Stimulated activated CD4-positive, alpha-beta T cell treated with anti-CD3 and anti-CD28 coated beads, TNF-alpha, amount 100 ng/mL, for 48 hours (primary cell): ENCODE data around the gene NLK.
A peak's percentile ranks its signal among the peaks of the same experiment; 100 is the strongest.
"Not testable (repeated sequence)": the region's sequence is repeated elsewhere in the genome, so short reads cannot be mapped to it uniquely, and the experiment has no call there.

ENCODE experiments used
- DNase-seq, 3 donors: peaks; one replicate each; pipeline ENCODE4 v3.0.0-alpha.2; 2020; ENCODE audit warnings: low read depth in 3 of 3

NLK gene

DNA sequence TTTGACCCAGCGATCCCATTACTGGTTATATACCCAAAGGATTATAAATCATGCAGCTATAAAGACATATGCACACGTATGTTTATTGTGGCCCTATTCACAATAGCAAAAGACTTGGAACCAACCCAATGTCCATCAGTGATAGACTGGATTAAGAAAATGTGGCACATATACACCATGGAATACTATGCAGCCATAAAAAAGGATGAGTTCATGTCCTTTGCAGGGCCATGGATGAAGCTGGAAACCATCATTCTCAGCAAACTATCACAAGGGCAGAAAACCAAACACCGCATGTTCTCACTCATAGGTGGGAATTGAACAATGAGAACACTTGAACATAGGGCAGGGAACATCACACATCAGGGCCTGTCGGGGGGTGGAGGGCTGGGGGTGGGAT is 112.9 kb downstream of the NLK start:
- DNase-seq = not testable (repeated sequence)

DNA sequence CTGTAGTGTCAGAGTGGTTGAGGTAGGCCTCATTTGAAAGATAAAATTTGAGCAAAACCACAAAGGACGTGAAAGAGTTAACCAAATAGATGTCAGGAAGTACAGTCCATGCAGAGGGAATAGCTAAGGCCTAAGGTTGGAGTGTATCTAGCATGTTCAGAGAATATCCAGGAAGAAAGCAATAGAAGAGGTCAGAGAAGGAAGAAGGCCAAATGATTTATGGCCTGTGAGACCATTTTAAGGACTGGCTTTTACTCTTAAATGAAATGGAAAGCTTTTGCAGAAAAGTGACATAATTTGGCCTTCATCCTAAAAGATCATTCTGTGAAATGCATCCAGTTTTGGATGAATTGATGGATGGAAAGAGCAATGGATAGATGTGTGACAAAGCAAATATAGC is 116.5 kb downstream of the NLK start:
- no peak for DNase-seq

DNA sequence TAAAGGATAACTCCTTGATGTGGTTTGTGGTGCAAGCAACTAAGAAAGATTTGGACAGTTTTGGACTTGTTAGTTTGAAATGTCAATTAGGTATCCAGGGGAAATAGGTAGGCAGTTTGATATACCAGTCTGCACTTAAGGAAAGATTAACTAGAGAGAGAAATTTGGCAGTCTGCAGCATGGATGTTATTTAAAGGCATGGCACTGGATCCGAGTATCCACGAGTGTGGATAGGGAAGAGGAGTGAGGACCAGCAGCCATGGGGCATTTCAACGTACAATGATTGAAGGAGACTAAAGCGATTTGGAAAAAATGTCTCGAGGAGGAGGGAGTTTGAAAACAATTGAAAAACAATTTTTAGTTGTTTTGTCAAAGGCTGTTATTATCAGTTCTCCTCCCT is 117.4 kb downstream of the NLK start:
- DNase-seq = no peak

DNA sequence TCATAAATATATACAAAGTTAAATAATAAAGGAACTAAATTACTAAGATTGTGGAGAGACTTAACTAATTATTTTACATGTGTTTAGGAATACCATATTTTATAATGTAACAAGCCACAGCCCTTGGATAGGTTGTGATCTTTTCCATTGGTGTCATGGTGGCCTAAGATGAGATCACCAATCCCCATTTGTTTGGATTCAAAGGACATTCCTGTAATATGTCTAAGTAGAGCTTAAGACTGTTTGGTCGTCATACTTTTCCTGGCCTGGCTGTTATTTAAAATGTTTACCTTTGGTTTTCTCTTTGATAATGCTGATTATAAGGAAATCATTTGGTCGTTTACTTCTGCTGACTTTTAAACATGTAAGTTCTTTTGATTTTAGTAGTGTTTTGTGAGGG is 118.1 kb downstream of the NLK start:
- DNase-seq = no peak

DNA sequence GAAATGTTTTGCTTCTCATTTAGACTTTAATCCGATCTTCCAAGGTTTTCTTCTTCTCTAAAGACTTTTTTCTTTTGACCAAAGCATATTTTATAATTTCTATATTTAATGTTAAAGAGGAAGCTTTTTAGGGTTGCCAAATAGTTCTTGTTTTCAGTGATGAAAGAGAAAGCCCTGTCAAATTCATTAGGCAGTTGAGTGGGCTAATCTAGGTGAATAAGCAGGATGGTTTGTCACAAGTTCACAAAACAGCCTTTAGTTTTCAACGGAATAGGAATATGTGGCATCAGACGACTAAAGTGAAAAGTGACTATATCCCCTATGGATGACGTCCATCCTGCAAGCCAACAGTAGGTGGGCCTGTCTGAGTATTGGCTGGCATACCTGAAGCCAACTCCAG is 118.8 kb downstream of the NLK start:
- DNase-seq = no peak

DNA sequence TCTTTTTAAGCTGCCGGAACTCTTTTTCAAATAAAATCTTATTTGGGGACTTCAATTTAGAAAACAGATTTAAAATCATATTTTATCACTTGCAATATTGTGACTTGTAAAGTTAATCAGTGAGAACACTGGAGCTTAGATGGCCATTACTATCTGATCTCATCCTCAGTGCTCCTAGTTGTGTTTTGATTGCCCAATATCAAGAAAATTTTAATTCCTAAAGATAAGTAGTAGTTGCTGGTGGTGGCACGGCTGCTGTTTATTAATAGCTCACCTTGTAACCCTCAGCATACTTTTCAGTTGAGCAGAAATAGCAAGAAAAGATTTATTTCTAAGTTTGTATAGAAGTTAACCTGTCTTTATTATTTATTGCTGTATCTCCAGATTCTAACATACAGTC is 124.0 kb downstream of the NLK start:
- no peak for DNase-seq

DNA sequence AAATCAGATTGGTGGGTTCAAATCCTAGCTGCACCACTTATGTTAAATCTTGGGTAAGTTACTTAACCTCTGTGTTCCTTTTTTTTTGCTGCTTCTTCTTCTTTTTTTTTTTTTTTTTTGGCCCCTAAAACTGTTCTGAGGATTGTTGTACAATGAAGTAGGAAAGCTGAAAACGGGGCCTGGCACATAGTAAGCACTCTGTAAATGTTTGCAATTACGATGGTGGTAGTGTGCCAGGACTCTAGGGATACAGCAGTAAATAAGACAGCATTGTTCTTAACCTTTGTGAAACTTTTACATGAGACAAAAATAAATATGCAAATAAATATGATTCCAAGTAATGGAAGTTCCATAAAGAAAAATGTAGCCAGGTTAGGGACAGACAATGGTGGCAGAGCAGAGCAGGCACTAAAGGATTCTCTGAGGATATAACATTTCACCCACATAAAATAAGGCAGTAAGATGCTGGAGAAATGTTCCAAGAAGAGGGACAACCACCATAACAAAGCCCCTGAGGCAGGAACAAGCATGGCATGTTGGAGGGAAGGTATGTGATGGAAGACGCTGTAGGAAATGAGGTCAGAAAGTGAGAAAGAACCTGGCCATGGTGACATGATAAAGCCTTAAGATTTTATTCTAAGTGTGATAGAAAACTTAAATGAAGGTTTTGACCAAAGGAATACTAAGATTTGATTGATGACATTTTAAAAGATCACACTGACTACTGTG is 127.3 kb downstream of the NLK start:
- DNase-seq = no peak

DNA sequence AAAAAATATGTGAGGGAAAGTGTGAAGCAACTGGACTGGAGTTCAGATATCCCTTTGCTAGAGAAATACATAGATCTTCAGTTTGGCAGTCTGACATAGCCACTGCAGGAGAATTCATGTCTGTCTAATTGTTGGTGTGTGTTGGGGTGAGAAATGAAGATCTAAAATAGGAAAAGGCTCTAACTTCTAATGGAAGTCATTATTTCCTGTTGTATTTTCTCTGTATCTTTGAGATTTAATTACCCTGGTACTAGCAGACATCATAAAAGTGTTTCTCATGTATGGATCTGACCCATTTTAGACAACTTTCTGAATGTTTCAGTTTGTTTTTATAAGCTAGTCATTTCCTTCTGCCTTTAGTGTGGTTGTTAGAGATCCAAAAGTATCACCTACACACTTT is 128.3 kb downstream of the NLK start:
- no peak for DNase-seq

DNA sequence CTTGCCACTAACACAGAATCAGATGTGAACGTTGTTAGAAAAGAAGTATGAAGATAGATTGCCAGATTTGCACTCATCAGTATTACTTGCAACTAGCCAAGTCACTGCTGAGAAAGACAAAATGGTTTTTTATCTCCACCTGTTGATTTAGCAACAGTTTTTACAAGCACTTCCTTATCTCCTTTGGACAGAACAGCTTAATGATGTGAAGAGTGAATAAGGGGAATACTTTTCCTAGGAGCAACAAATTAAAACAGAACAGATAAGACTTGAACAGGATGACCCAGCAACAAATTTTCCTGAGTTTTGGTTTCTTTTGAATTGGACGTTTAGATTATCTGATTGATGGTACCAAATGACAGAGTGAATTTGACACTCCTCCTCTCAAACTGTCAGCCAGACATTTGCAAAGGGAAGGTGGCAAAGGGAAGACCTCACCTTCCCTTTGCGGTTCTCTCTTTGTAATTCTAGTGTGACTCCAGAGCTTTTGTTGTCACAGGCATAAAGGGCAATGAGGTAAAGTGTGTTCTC is 130.6 kb downstream of the NLK start:
- DNase-seq = no peak

DNA sequence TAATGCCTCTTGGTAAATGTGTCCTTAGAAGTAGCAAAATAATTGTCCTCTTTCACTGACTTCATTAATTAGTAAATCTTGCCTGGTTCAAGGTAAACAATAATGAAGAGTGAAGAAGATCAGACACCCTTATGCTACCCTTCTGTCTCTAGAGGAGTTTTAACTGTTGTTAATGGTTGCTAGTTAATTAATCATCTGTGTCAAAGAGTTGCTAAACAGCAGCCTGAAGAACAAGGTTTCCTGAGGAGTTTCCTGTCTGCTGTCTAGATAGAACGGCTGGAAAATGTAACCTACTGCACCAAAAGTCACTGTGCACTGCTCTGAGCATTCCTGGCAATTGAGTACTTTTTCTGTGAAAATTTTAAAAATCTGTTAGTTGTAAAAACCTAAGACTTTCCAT is 131.3 kb downstream of the NLK start:
- no peak for DNase-seq

DNA sequence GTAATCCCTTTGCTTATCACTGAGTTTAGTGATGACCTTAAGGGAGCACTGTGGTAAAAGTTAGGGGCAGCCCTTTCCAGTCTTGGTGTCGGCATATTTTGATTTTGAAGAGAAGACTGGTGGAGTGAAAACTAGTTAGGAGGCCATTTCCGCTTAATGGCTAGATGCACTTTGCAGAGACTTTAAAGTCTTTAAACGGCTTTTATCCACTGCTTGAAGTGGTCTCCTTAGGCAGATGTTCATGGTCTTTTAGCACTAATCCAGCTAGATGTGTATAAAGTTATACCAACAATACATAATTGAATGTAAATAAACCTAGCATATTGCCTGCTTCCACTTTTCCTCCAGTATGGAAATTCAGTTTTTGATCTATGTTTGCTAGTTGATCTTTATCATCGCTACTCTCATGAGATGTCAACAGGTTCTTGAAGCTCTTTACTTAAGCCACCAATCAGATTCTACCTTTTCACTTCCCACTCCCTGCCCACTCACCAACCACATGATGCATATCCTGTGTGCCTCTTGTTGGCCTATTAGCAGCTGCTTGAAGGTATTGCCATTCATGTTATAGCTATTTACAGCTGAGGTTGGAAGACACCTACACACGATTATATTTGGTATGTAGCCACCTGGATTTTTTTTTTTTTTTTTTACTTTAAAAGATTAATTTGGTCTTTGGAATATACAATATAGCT is 132.0 kb downstream of the NLK start:
- peak in 2 of 3 donors; percentile 6 to 20 for DNase-seq

DNA sequence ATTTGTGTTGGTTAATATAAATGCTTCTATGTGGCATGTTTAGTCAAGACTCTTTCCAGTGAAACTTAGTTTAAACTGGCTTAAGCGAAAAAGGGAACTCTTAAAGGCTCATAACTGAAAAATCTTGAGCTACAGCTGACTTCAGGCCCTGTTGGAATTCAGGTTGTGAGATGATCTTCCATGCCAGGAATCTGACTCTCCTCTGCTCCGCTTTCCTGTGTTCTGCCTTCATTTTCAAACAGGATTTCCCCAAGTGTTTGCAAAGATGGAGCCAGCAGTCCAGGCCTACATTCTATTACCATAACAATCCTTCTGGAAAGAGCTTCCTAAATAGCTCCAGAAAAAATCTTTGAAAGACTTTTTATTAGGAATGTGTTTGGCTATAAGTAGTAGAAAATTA is 134.9 kb downstream of the NLK start:
- DNase-seq = no peak

DNA sequence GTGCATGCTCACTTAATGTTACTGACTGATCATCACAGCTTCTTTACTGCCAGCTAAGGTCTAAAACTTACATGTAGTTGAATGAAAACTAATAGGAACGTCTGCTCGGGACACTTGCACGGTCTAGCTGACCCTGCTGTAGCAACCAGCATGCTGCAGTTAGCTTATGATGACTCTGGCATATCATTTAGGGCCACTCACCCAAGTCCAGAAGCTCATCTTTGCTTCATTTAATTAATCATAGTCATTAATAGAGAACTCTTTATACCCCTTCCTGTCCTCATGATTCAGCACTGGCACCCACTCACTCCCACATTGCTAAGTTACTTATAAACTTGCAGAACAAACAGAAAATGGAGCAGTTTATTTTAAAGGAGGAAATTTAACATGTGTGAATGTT is 136.3 kb downstream of the NLK start:
- no peak for DNase-seq

DNA sequence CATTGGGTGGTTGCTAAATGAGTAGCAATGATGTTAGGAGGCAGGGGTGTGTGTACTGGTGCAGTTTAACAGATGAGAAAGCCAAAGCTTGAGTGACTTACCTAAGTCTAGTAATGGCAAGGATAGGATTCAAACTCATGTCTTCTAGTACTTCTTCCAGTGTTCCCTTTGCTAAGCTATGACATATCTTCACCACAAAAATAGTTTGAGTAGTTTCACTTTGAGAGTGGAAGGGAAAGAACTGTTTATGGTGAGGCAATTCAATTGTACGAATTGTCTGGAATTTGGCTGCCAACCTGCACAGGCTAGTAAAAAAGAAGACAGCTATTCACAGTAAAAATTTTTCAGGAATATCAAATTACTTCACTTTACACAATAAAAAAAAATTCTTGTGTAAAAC is 138.0 kb downstream of the NLK start:
- DNase-seq = no peak

DNA sequence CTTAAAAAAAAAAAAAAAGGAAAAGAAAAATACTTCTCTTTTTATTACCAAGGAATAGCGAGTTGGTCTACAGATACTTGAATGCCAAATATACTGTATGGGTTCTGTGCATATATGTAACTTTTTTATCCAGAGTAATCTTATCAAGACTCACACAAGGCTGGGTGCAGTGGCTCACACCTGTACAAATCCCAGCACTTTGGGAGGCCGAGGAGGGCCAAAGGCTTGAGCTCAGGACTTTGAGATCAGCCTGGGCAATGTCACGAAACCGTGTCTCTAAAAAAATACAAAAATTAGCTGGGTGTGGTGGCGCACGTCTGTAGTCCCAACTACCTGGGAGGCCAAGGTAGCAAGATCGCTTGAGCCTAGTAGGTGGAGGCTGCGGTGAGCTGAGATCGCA is 139.1 kb downstream of the NLK start:
- no peak for DNase-seq

DNA sequence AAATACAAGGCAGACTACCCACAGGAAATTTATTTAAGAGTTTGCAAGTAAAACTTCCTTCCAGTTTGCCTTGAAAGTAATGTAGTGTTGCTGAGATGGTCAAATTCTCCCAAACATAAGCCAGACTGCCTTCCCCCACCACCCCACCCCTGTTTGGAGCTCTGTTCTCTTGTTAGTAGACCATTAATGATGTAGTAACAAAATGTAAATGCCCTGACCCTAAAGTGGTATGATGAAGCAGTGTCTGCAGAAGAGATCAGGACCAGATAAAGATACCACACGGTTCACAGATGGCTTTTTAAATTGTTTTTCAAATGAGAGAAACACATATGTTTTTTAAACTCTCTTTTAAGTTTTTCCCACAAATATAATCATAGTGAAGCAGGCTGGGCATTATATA is 140.1 kb downstream of the NLK start:
- no peak for DNase-seq

DNA sequence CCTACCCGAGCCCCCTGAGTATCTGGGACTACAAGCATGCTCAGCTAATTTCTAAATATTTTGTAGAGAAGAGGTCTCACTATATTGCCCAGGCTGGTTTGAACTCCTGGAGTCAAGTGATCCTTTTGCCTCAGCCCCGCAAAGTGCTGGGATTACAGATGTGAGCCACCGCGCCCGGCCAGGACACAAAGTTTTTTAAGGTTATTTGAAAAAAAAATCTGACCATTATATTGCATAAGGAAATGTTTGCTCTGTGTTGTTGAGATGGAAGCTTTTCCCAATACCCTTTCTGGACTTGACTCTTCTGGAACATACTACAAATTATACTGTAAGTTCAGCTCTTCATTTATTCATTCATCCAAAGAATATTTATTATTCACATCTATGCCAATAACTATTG is 143.2 kb downstream of the NLK start:
- no peak for DNase-seq

DNA sequence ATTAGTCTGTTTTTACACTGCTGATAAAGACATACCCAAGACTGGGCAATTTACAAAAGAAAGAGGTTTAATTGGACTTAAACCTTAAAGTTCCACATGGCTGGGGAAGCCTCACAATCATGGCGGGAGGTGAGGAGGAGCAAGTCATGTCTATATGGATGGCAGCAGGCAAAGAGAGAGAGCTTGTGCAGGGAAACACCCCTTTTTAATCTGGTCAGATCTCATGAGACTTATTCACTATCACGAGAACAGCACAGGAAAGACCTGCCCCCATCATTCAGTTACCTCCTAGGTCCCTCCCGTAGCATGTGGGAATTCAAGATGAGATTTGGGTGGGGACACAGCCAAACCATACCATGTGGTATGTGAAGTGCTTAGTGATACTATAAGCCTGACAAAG is 144.0 kb downstream of the NLK start:
- not testable (repeated sequence) for DNase-seq

DNA sequence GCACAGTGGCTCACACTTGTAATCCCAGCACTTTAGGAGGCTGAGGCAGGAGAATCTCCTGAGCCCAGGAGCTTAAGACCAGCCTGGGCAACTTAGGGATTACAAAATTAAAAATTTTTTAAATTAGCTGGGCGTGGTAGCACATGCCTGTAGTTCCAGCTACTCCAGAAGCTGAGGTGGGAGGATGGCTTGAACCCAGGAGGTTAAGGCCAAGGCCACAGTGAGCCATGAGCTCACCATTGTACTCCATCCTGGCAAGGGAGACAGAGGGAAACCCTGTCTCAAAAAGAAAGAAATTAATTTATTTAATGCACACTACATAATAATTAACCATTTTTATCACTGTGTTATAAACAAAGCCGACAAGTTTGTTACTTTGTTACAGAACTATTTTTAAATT is 145.5 kb downstream of the NLK start:
- no peak for DNase-seq

DNA sequence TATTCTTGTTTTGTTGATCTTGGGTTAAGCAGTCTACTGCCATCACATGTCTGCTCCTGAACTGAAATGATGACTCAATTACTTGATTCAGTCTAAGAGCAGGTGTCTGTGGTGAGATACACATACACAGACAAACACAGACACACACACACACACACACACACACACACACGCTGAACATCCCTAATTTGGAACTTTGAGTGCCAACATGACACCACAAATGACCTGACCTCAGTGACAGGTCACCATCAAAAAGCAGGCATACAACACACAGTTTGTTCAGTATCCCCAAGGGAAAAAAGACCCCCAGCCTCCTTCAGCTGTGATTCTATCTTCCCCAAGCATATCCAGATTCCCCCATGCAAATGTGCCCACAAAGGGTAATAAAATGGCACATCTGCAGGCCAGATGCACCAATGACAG is 146.4 kb downstream of the NLK start:
- DNase-seq = no peak

DNA sequence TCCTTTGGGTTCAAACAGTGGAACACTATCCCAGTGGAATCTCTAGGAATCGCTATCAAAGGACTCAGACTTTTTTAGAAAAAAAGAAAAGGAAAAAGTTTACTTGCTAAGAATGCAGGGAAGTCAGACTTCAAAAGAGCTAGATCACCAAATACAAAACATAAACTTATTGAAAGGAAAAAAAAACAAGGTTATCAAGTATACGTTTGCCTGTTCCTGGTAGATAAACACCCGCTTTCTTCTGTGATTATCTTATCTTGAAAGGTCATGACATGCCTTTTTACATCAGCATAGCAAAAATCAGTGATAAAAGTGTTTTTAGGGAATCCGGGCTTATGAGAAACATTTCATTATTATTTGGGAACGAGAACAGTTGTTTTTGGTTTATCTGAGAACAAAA is 147.2 kb downstream of the NLK start:
- no peak for DNase-seq

DNA sequence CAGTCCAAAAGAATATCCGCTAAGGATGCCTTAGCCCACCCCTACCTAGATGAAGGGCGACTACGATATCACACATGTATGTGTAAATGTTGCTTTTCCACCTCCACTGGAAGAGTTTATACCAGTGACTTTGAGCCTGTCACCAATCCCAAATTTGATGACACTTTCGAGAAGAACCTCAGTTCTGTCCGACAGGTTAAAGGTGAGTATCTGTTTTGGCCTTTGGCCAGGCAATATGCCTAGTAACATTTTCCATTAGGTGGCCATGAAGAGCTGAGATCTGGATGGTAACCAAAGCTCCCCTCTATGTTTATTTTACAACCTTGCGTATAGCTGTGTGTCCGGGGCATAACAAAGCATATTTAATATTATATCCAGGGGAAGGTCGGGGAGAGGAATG is 148.5 kb downstream of the NLK start:
- no peak for DNase-seq

DNA sequence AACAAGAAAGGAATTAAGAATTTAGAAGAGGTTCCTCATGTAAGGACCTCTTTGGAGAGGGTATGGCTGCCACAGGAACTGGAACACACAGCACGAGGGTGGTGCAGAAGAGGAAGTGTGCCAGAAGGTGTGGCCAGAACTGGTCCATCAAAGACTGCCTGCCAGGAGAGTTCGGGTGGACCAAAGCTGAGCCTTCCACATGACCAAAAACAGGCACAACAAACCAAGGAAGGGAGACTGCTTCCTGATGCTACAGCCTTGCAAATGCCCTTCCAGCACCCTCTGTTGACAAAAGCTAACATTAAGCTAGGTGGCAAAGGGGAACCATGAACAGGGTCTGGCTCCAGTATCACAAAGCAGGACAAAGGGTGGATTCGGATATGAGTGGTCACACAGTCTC is 150.8 kb downstream of the NLK start:
- no peak for DNase-seq

DNA sequence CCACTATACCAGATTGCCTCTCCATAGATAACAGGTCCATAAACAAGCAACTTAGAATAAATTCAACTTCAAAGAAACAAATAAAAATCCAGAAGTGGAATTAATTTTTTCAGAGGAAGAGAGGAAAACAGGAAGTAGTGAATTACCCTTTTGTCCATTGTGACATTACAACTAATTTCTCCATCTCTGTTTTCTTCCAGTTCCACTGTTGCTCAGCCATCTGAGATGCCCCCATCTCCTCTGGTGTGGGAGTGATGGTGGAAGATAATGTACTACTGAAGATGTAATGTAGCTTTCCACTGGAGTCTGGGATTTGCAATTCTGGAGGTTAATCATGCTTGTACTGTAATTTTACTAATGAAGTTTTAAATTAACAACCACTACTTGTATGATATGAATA is 151.9 kb downstream of the NLK start:
- no peak for DNase-seq
